ENCODE results near the gene OGFOD2. TPM values are rescaled to one million over a fixed set of nuclear protein-coding genes. Genes with fewer than 3 reads are reported as not detected.

The OGFOD2 gene
- total RNA-seq, 1 experiment from 2014 or later, result 35.6 TPM

DNA sequence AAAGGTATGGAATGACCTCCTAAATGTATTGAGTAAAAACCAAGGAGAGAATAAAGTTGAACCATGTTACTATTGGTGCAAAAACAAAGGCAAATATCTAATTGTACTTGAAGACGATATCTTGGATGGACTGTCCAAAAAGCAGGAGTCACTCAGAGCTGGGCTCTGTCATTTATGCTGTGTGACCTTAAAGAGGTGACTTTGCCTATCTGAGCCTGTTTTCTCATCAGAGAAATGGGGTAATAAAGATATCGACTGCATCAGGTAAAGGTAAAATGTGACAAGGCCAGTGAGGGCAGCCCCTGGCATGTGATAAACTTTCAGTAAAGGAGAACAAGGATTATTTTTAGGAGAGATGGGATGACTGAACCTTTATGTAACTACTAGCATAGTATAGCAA is 6.9 kb upstream of the OGFOD2 start:
- ChIA-PET CTCF (interaction anchor here (0.7 kb wide), 1 partner anchor 86 kb away, joined by 6 read pairs; no protein-coding TSS in a partner anchor), POLR2A (ENCODE audit: unreplicated experiment) (no interaction called here)
- Histone ChIP-seq H3K4me3 (ENCODE audit: low read length) (no peak overlapping the region), H3F3A (ENCODE audit: low read length, unreplicated experiment) (no peaks in the 10 kb centered on the region), H3K4me2 (ENCODE audit: low read length) (no peak overlapping the region), H4K20me1 (ENCODE audit: low read length) (no peaks in the 10 kb centered on the region), H3K79me2 (ENCODE audit: low read length) (peaks cover 30% of the 10 kb centered on the region), H3K36me3 (ENCODE audit: low read depth, low read length) (no peaks in the 10 kb centered on the region), H2AFZ (ENCODE audit: low read length) (no peak overlapping the region), H3K9me2 (replicated peaks; ENCODE audit: low read length) (no peaks in the 10 kb centered on the region), H3K9ac (ENCODE audit: low read length) (no peak overlapping the region), H3K27me3 (ENCODE audit: low read length) (no peaks in the 10 kb centered on the region), H3K4me1 (ENCODE audit: insufficient read depth, low read length) (peaks cover 22% of the 10 kb centered on the region), H3K27ac (ENCODE audit: low read length) (no peak overlapping the region), H3K9me3 (ENCODE audit: low read length) (no peaks in the 10 kb centered on the region)
- BruUV-seq (replicated peaks), result no TSS peak
- DNase-seq (no peak), ATAC-seq (no peak)
- TF ChIP-seq EZH2 (IDR thresholded peaks at IDR 0.05; ENCODE audit: low read length, unreplicated experiment), result no peak
- TF ChIP-seq, protein P1, sequence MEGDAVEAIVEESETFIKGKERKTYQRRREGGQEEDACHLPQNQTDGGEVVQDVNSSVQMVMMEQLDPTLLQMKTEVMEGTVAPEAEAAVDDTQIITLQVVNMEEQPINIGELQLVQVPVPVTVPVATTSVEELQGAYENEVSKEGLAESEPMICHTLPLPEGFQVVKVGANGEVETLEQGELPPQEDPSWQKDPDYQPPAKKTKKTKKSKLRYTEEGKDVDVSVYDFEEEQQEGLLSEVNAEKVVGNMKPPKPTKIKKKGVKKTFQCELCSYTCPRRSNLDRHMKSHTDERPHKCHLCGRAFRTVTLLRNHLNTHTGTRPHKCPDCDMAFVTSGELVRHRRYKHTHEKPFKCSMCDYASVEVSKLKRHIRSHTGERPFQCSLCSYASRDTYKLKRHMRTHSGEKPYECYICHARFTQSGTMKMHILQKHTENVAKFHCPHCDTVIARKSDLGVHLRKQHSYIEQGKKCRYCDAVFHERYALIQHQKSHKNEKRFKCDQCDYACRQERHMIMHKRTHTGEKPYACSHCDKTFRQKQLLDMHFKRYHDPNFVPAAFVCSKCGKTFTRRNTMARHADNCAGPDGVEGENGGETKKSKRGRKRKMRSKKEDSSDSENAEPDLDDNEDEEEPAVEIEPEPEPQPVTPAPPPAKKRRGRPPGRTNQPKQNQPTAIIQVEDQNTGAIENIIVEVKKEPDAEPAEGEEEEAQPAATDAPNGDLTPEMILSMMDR (conservative IDR thresholded peaks at IDR 0.05; ENCODE audit: low read depth, low read length), result no peak
- no peak for TF ChIP-seq EZH2phosphoT487 (IDR thresholded peaks at IDR 0.05; ENCODE audit: borderline replicate concordance, low read length)
- intact Hi-C loops (cut with micrococcal nuclease), result no loop called here

DNA sequence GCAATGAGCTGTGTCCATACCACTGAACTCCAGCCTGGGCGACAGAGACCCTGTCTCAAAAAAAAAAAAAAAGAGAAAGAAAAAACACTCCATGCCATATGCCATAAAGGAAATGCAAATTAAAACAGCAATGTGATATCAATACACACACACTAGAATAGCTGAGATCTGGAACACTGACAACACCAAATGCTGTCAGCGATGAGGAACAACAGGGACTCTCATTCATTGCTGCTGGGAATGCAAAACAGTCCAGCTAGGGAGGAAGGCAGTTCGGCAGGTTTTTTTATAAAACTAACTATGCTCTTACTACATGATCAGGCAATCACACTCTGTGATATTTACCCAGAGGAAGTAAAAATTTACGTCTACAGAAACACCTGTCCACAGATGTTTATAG is 5.4 kb upstream of the OGFOD2 start:
- Histone ChIP-seq H2AFZ (ENCODE audit: low read length) (no peak overlapping the region), H3K9ac (ENCODE audit: low read length) (no peak overlapping the region), H3F3A (ENCODE audit: low read length, unreplicated experiment) (no peaks in the 10 kb centered on the region), H3K27me3 (ENCODE audit: low read length) (no peaks in the 10 kb centered on the region), H3K4me1 (ENCODE audit: insufficient read depth, low read length) (peaks cover 13% of the 10 kb centered on the region), H3K4me3 (ENCODE audit: low read length) (no peak overlapping the region), H3K9me2 (replicated peaks; ENCODE audit: low read length) (no peaks in the 10 kb centered on the region), H3K79me2 (ENCODE audit: low read length) (peaks cover 15% of the 10 kb centered on the region), H3K9me3 (ENCODE audit: low read length) (no peaks in the 10 kb centered on the region), H3K27ac (ENCODE audit: low read length) (no peak overlapping the region), H3K4me2 (ENCODE audit: low read length) (no peak overlapping the region), H4K20me1 (ENCODE audit: low read length) (no peaks in the 10 kb centered on the region), H3K36me3 (ENCODE audit: low read depth, low read length) (no peaks in the 10 kb centered on the region)
- no TSS peak for BruUV-seq (replicated peaks)
- POLR2A ChIA-PET (ENCODE audit: unreplicated experiment), result no interaction called here
- intact Hi-C loops (cut with micrococcal nuclease), result no loop called here
- ATAC-seq (no peak), DNase-seq (no peak)
- CTCF ChIA-PET, result no interaction called here
- TF ChIP-seq, protein P1 (conservative IDR thresholded peaks at IDR 0.05; ENCODE audit: low read depth, low read length), result no peak
- no peak for TF ChIP-seq EZH2phosphoT487 (IDR thresholded peaks at IDR 0.05; ENCODE audit: borderline replicate concordance, low read length)
- no peak for TF ChIP-seq EZH2 (IDR thresholded peaks at IDR 0.05; ENCODE audit: low read length, unreplicated experiment)

DNA sequence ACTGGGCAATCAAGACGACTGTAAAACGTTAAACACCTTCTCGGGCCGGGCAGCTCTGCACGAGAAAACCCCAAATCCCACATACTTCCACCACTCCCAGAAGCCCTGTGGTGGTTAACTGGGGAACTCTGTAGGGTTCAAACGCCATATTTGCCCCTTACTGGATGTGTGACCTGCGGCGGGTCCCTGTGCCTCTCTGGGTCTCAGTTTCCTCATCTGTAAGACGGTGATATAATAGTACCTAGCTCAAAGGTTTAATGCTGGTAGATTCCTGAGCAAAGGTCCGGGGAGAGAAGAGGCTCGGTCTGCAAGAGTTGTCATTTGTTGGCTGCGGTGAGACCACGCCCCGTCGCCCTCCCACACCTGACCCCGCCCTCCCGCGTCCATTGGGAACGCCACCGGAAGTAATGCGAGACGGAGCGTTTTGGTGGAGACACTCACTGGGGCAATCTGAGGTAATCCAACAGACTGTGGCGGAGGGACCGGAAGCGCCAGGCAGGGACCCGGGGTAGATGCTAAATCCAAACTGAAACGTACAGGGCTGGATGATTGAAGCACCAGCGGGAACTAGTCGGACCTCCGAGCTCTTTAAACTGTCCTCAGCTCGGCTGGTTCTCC is 661 bp upstream of the OGFOD2 start:
- ChIA-PET CTCF (interaction anchor here (0.6 kb wide), 1 partner anchor 114 kb away, joined by 6 read pairs; no protein-coding TSS in a partner anchor), POLR2A (ENCODE audit: unreplicated experiment) (interaction anchor here (0.5 to 0.6 kb wide), 6 partner anchors 21 to 284 kb away, joined by 3 to 5 read pairs (median 4); partner anchors contain the start of genes MPHOSPH9 and MTRFR)
- Histone ChIP-seq H3K4me3 (ENCODE audit: low read length) (peak overlapping the region; percentile 96), H3K27ac (ENCODE audit: low read length) (peak overlapping the region; percentile 83), H3K27me3 (ENCODE audit: low read length) (no peaks in the 10 kb centered on the region), H3K4me2 (ENCODE audit: low read length) (peak overlapping the region; percentile 87), H4K20me1 (ENCODE audit: low read length) (no peaks in the 10 kb centered on the region), H3F3A (ENCODE audit: low read length, unreplicated experiment) (no peaks in the 10 kb centered on the region), H3K4me1 (ENCODE audit: insufficient read depth, low read length) (peaks cover 13% of the 10 kb centered on the region), H2AFZ (ENCODE audit: low read length) (peak overlapping the region; percentile 100), H3K9ac (ENCODE audit: low read length) (peak overlapping the region; percentile 96), H3K36me3 (ENCODE audit: low read depth, low read length) (no peaks in the 10 kb centered on the region), H3K79me2 (ENCODE audit: low read length) (peaks cover 34% of the 10 kb centered on the region), H3K9me2 (replicated peaks; ENCODE audit: low read length) (no peaks in the 10 kb centered on the region), H3K9me3 (ENCODE audit: low read length) (no peaks in the 10 kb centered on the region)
- ATAC-seq, result peak; percentile 79
- intact Hi-C loops (cut with micrococcal nuclease), result loop anchor here (2.0 kb wide), 1 partner anchor 258 kb away; the partner anchor contains the start of genes MPHOSPH9 and MTRFR
- peak; percentile 98 for DNase-seq
- TSS peak; percentile 69 for BruUV-seq (replicated peaks)
- TF ChIP-seq EZH2 (IDR thresholded peaks at IDR 0.05; ENCODE audit: low read length, unreplicated experiment) (no peak), EZH2phosphoT487 (IDR thresholded peaks at IDR 0.05; ENCODE audit: borderline replicate concordance, low read length) (no peak)
- TF ChIP-seq, protein P1 (conservative IDR thresholded peaks at IDR 0.05; ENCODE audit: low read depth, low read length), result no peak
